ENCODE measurements around the gene TGFB2.

DNA sequence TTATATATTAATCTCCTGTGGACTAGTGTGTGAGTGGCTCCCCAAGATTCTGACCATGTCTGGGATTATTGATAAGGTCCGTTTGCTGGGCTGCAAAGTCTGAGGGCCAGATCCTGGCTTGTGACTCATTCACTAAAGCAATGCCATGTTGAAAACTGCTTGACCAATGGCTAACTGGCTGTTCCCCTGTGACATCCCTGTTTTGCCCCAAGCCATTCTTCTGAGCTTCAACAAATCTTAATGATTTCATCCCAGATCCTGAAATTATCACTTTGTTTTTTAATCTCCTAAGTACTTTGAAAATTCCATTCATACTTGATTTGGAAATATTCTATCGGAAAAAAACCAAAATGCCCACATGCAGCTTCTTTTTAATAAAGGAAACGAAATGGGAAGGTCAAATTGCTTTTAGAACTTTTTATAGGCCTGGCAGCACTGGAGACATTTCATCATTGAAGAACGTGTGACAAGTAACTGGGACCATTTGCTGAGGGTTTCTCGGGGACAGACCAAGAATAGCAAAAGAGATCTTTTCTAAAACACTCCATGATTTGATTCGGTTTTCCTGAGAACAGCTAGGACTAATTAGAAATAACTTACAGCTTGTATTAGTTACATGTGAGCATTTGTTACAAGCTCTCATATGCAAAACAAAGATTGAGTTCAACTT lies 121.3 kb downstream of the TGFB2 start:
- TF ChIP-seq, protein P1, sequence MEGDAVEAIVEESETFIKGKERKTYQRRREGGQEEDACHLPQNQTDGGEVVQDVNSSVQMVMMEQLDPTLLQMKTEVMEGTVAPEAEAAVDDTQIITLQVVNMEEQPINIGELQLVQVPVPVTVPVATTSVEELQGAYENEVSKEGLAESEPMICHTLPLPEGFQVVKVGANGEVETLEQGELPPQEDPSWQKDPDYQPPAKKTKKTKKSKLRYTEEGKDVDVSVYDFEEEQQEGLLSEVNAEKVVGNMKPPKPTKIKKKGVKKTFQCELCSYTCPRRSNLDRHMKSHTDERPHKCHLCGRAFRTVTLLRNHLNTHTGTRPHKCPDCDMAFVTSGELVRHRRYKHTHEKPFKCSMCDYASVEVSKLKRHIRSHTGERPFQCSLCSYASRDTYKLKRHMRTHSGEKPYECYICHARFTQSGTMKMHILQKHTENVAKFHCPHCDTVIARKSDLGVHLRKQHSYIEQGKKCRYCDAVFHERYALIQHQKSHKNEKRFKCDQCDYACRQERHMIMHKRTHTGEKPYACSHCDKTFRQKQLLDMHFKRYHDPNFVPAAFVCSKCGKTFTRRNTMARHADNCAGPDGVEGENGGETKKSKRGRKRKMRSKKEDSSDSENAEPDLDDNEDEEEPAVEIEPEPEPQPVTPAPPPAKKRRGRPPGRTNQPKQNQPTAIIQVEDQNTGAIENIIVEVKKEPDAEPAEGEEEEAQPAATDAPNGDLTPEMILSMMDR (IDR thresholded peaks at IDR 0.05), result no peak
- TF ChIP-seq POLR2A (IDR thresholded peaks at IDR 0.05), result no peak

All from stomach (tissue), 4 donors.